Muscle of leg (tissue), 11 donors: ENCODE results near the gene COL16A1. TPM values are rescaled to one million over a fixed set of nuclear protein-coding genes. Genes with fewer than 3 reads are reported as not detected.

Source experiments
- DNase-seq: peaks from one replicate; pipeline ENCODE4 v3.0.0; 2013
- H3K27ac ChIP-seq: one replicate; pipeline ENCODE4 v1.5.1; 2013; ENCODE audit warnings: mild to moderate bottlenecking, low read length, control low read depth
- H3K27me3 ChIP-seq: one replicate; pipeline ENCODE4 v1.6.1; 2013; ENCODE audit warnings: low read length; ENCODE audit not compliant: control insufficient read depth, insufficient read depth
- H3K36me3 ChIP-seq: one replicate; pipeline ENCODE4 v1.6.1; 2013; ENCODE audit warnings: low read length; ENCODE audit not compliant: control insufficient read depth, insufficient read depth
- H3K4me1 ChIP-seq: one replicate; pipeline ENCODE4 v1.6.1; 2013; ENCODE audit warnings: low read length; ENCODE audit not compliant: control insufficient read depth, insufficient read depth
- H3K4me3 ChIP-seq: one replicate; pipeline ENCODE4 v1.5.1; 2013; ENCODE audit warnings: low read length, control low read depth
- H3K9me3 ChIP-seq: replicated peaks from 2 replicates; pipeline ENCODE4 v1.6.1; 2013; ENCODE audit warnings: low read depth, low read length; ENCODE audit not compliant: control insufficient read depth
- WGBS: methylation state at CpG from one replicate; pipeline ENCODE4 v1.1.5; 2013; ENCODE audit warnings: missing lambda C conversion rate; ENCODE audit not compliant: insufficient coverage; 5-methylcytosine and 5-hydroxymethylcytosine counted together
- polyA plus RNA-seq, 8 donors: library from polyadenylated mRNA; unstranded; fragments of 120-200 nt; gene quantifications; one replicate each; pipeline versions ENCODE4 v1.2.1 to v1.2.3, GENCODE V29; 2013; ENCODE audit warnings: inconsistent platforms in 1 of 8, low replicate concordance in 1 of 8; ENCODE audit not compliant: insufficient read length in 8 of 8, insufficient read depth in 1 of 8
- total RNA-seq: library from RNA; stranded (reverse); fragments of 120-200 nt; gene quantifications from one replicate; pipeline ENCODE4 v1.2.4, GENCODE V29; 2013

The COL16A1 gene
- total and polyA plus RNA-seq, 9 donors = 96.2 to 245 (median 136) TPM

DNA sequence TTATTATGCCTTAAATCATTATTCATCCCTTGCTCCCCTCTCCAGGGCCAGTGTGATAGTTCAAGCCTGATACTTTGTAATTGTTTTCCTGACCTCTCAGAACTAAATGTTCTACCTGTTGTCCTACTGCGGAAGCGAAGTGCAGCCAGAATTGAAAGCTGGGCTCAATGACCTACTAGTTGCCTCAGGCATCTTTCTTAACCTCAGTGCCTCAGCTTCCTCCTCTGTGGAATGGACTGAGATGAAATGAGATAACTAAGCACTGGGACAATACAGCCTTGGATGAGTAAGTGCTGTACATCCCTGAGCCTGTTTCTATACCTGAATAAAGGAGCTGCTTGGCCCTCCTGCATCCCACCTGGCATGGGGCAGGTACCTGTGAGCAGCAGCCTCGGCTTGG, 26.4 kb downstream of the COL16A1 start:
- Histone ChIP-seq H3K27me3 (peaks cover 2% of the 10 kb centered on the region), H3K36me3 (peaks cover 31% of the 10 kb centered on the region), H3K9me3 (no peaks in the 10 kb centered on the region), H3K4me3 (no peak overlapping the region), H3K4me1 (peaks cover 54% of the 10 kb centered on the region), H3K27ac (no peak overlapping the region)
- 73% methylated on average over 1 of the region's 3 CpGs for WGBS
- no peak for DNase-seq

DNA sequence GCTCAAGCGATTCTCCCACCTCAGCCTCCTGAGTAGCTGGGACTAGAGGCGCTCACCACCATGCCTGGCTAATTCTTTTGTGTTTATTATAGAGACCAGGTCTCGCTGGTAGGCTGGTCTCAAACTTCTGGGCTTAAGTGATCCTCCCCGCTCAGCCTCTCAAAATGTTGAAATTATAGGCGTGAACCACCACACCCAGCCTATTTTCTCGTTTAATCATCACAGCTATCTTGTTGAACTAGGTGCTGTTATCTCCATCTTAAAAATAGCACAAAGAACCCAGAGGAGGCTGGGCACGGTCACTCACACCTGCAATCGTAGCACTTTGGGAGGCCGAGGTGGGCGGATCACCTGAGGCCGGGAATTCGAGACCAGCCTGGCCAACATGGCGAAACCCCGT, 28.1 kb downstream of the COL16A1 start:
- Histone ChIP-seq H3K36me3 (peaks cover 38% of the 10 kb centered on the region), H3K4me3 (no peak overlapping the region), H3K9me3 (no peaks in the 10 kb centered on the region), H3K27ac (peak overlapping the region; percentile 60), H3K27me3 (peaks cover 2% of the 10 kb centered on the region), H3K4me1 (peaks cover 57% of the 10 kb centered on the region)
- DNase-seq = no peak
- WGBS = 96% methylated on average over 10 of the region's 14 CpGs

DNA sequence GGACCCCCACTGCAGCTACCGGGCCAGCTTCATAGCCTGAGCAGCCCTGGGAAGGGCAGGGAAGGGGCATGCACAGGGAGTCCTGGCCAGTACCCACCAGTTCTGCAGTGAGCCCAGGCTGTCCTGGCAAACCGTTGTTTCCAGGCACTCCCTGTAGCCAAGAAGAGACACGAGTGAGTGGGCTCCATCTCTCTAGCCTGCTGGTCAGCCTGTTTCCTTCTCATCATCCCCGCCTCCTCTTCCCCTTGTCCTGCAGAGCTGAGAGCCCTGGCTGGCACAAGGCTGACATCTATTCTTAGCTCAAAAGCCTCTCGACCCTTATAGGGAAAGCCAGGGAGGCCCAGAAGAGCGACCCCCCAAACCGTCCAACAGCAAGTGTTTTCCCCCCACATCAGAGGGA, 28.7 kb downstream of the COL16A1 start:
- DNase-seq = no peak
- WGBS = 42% methylated on average over 2 of the region's 7 CpGs
- Histone ChIP-seq H3K36me3 (peaks cover 32% of the 10 kb centered on the region), H3K27me3 (peaks cover 2% of the 10 kb centered on the region), H3K27ac (peak overlapping the region; percentile 60), H3K4me3 (no peak overlapping the region), H3K4me1 (peaks cover 59% of the 10 kb centered on the region), H3K9me3 (no peaks in the 10 kb centered on the region)

DNA sequence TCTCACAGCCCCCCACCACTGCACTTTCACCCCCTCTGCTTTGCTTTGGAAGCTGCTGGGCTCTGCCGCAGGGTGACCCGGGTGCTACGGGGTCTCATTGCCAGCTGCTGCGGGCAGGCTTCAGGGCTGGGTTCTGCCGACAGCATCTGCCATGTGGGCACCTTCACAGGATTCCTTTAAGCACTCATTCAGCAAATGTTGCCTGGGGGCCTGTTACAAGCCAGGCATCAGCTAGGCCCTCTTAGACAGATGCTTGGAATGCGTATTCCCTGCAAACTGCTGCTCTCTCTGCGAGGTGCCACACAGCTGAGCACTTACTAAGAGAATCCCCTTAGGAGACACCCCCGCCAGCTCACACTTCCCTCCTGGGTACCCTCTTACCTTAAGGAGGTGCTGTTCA, 29.2 kb downstream of the COL16A1 start:
- H3K9me3 ChIP-seq = no peaks in the 10 kb centered on the region
- peak; percentile 58 for DNase-seq
- peaks cover 2% of the 10 kb centered on the region for H3K27me3 ChIP-seq
- H3K27ac ChIP-seq = peak overlapping the region; percentile 60
- peaks cover 26% of the 10 kb centered on the region for H3K36me3 ChIP-seq
- H3K4me3 ChIP-seq = no peak overlapping the region
- H3K4me1 ChIP-seq = peaks cover 64% of the 10 kb centered on the region
- 80% methylated on average over 7 of the region's 8 CpGs for WGBS

DNA sequence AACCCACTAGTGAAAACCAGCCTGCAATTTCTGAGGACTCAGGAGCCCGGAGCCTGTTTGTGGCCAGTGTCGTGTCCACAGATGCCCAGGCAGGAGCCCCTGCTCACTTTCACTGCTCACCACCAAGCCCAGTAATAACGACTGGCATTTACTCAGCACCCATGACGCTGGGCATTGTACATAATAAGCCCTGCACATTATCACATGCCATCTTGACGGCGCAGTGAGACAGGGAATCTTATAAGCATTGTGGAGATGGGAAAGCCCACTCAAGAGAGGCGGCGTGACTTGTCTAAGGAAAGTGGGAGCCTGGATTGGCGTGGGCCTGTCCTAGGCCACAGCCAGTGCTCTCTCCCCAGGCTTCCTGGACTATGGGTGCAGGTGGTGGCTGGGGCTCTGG, 30.4 kb downstream of the COL16A1 start:
- 83% methylated on average over 4 of the region's 9 CpGs for WGBS
- Histone ChIP-seq H3K27ac (peak overlapping the region; percentile 60), H3K36me3 (peaks cover 22% of the 10 kb centered on the region)

DNA sequence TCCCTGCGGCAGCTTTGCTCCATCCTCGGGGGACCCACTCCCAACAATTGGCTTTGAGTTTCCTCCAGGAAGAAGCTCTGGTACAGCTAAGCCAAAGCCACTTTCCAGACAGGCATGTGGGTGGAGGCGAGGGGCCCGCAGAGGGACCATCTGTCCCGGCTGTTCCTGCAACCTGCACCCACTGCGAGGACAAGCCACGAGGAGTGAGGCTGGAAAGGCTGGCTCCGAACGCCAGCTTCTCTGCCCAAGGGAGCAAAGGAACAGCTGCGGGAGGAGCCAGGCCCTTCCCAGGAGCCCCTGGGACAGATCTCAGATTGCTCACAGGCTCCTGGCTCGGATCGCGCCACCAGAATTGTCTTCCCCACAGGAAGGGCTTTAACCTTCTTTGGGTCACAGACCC, 30.8 kb downstream of the COL16A1 start:
- peak; percentile 82 for DNase-seq
- Histone ChIP-seq H3K27ac (peak overlapping the region; percentile 60), H3K4me3 (no peak overlapping the region), H3K9me3 (no peaks in the 10 kb centered on the region), H3K27me3 (peaks cover 2% of the 10 kb centered on the region), H3K36me3 (peaks cover 20% of the 10 kb centered on the region), H3K4me1 (peaks cover 80% of the 10 kb centered on the region)
- 7% methylated on average over 9 of the region's 13 CpGs for WGBS

More for the DNA sequence above, 30.4 kb downstream of the COL16A1 start:
- Histone ChIP-seq H3K4me3 (no peak overlapping the region), H3K9me3 (no peaks in the 10 kb centered on the region), H3K27me3 (peaks cover 2% of the 10 kb centered on the region), H3K4me1 (peaks cover 76% of the 10 kb centered on the region)
- DNase-seq = no peak

DNA sequence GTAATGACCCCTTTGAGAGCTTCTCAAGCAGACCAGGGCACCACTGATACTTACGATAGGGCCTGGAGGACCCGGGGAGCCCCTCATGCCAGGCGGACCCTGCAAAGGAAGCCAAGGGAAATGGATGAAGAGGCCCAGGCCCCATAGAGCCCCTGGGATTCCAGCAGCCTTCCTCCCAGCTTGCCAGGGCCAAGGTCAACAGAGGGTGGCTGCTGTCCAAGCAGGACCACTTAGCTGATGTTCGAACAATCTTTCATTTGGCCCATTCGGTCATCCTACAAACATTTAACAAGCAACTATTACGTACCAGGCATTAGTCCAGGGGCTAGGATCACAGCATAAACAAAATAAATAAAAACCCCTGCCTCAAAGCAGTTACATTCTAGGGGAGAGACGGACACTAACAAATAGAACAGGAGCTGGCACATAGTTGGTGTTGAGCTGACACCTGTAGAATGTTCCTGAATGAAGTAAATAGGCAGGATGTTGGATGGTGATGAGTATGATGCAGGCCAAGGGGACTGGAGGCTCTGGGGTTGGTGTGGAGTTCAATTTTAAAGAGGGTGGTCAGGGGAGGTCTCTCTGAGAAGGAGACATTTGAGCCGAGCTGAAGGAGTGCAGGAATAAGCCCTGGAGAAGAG, 32.1 kb downstream of the COL16A1 start:
- H3K4me1 ChIP-seq = peaks cover 93% of the 10 kb centered on the region
- no peak overlapping the region for H3K4me3 ChIP-seq
- 61% methylated on average over 7 of the region's 8 CpGs for WGBS
- peaks cover 30% of the 10 kb centered on the region for H3K36me3 ChIP-seq
- peak; percentile 48 for DNase-seq
- no peaks in the 10 kb centered on the region for H3K27me3 ChIP-seq
- peak overlapping the region; percentile 60 for H3K27ac ChIP-seq
- no peaks in the 10 kb centered on the region for H3K9me3 ChIP-seq

DNA sequence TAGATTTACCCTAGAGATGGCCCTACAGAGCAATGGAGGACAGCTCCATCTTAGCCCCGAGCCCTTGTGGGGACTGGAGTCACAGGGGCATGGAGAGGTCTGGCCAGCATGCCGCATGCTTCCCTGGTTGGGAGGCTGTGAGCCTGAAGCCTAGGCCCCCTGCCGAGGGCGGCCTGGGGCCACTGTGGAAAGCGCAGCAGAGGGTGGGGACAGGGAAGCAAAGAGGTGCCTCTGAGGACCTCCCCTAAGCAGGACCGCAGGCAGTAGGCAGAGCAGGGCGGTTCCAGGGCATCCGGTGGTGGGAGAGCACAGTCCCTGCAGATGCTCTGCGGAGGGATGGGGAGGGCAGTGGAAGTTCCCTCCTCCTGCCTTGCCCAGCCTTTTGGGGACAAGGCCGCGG, 32.7 kb downstream of the COL16A1 start:
- Histone ChIP-seq H3K4me1 (peaks cover 99% of the 10 kb centered on the region), H3K9me3 (no peaks in the 10 kb centered on the region), H3K36me3 (peaks cover 31% of the 10 kb centered on the region), H3K4me3 (no peak overlapping the region), H3K27ac (peak overlapping the region; percentile 79), H3K27me3 (no peaks in the 10 kb centered on the region)
- 74% methylated on average over 9 of the region's 11 CpGs for WGBS
- no peak for DNase-seq

DNA sequence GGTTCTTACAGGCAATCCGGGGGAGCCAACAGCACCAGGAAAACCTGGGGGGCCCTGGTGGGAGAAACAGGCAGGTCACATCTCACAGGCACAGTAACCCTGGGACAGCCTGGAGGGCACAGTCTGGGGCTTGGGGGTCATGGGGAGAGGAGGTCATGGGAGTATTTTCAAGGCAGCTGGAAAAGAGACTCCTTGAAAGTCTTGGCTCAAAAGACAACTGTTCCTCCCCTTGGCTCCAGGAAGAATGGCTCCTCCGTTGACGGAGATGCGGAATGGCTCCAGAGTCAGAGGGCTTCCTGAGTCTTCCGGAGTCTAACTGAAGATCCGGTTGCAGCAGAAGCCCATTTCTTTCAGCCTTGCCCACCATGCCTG, 33.2 kb downstream of the COL16A1 start:
- peak overlapping the region; percentile 24 for H3K4me3 ChIP-seq
- DNase-seq = peak; percentile 84
- H3K27ac ChIP-seq = peak overlapping the region; percentile 79
- 37% methylated on average over 6 of the region's 6 CpGs for WGBS
- no peaks in the 10 kb centered on the region for H3K27me3 ChIP-seq
- peaks cover 32% of the 10 kb centered on the region for H3K36me3 ChIP-seq
- no peaks in the 10 kb centered on the region for H3K9me3 ChIP-seq
- peaks cover 100% of the 10 kb centered on the region for H3K4me1 ChIP-seq

DNA sequence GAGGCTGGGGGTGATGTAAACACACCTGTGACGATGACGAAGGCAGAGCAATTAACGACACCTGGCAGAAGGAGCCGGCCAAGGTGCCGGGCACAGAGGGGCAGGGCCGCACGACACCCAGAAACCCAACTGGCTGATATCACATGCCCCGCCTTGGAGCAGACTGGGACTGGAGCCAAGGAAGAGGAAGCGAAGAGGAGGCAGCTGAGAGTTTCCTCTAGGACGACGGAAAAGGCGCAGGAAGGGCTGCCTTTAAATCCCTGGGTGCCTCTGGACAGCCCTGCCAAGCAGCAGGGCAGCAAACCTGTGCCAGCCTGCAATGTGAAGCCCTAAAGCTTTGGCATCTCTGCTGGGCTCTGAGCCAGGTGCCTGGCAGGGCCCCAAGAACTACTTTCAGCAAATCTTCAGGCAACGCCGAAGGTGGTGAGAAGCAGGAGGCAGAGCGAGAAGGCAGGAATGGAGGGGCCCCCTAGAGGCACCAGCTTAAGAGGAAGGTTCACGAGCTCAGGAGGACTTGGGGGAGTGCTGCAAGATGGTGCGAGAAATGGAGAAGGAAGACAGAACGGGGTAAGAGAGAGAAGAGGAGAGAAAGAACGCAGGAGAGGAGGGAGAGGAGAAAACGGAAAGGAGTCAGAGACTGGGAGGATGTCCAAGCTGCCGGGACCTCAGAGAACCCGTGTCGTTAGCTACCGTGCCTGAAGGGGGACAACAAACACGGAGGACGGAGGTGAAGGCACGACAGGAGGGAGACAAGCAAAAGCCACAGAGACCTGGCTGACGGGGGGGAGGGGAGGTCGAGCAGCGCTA, 33.8 kb downstream of the COL16A1 start:
- Histone ChIP-seq H3K27me3 (no peaks in the 10 kb centered on the region), H3K36me3 (peaks cover 37% of the 10 kb centered on the region), H3K27ac (peak overlapping the region; percentile 79), H3K4me1 (peaks cover 100% of the 10 kb centered on the region), H3K9me3 (no peaks in the 10 kb centered on the region), H3K4me3 (peak overlapping the region; percentile 24)
- peak; percentile 87 for DNase-seq
- WGBS = 10% methylated on average over 27 of the region's 30 CpGs
